Ovary (tissue), 9 donors: Measurements from ENCODE around the gene LRP1-AS. TPM values are rescaled to one million over a fixed set of nuclear protein-coding genes. Genes with fewer than 3 reads are reported as not detected.

ENCODE experiments used
- DNase-seq, 5 donors: peaks; one replicate each; pipeline ENCODE4 v3.0.0-alpha.2; 2019 to 2020
- H3K27ac ChIP-seq, 2 donors: fragments of 200-600 bp; one replicate each; pipeline versions ENCODE4 v1.5.1 to v1.8.0; 2019 to 2022
- H3K27me3 ChIP-seq: fragments of 200-600 bp; one replicate; pipeline ENCODE4 v1.8.0; 2022
- H3K36me3 ChIP-seq: fragments of 200-600 bp; sonication (generic); one replicate; pipeline ENCODE4 v1.5.1; 2019
- H3K4me1 ChIP-seq: one replicate; pipeline ENCODE4 v1.8.1; 2013; ENCODE audit warnings: mild to moderate bottlenecking, moderate library complexity; ENCODE audit not compliant: insufficient read depth
- H3K4me3 ChIP-seq: fragments of 200-600 bp; sonication (generic); one replicate; pipeline ENCODE4 v1.5.1; 2017
- H3K9me3 ChIP-seq, 2 donors: fragments of 200-600 bp in 1 of 2; sonication (generic) in 1 of 2; one replicate each; pipeline versions ENCODE4 v1.5.1 to v1.8.1; 2013 to 2019; ENCODE audit warnings: mild to moderate bottlenecking in 1 of 2, moderate library complexity in 1 of 2
- EP300 ChIP-seq: sonication (generic); formaldehyde crosslinking; IDR thresholded peaks from one replicate; pipeline ENCODE4 v1.6.1; 2017; ENCODE audit warnings: antibody characterized with exemption
- POLR2A ChIP-seq: fragments of 450-650 bp; IDR thresholded peaks from one replicate; pipeline ENCODE4 v1.6.1; 2017; ENCODE audit warnings: antibody characterized with exemption, mild to moderate bottlenecking, moderate library complexity
- WGBS, 3 donors: extraction: QIAGEN DNeasy Blood & Tissue Kit in 1 of 3; methylation state at CpG; one replicate each; pipeline versions ENCODE4 v1.1.5 to v1.1.7; 2013 to 2017; 5-methylcytosine and 5-hydroxymethylcytosine counted together
- intact Hi-C, 4 donors: fragments of 100-400 bp; cut with DNase I; formaldehyde crosslinking; loops; one replicate each; pipeline versions ENCODE4 v1.11.0 to v1.15.1; 2022 to 2023
- polyA plus RNA-seq, 2 donors: library from polyadenylated mRNA; stranded (reverse); fragments of 200-250 nt in 1 of 2; fragments of 350-450 nt in 1 of 2; fragmentation: Illumina TruSeq in 1 of 2; extraction: RNeasy Lipid Tissue Mini Kit (QIAGEN cat#74804) in 1 of 2; gene quantifications; one replicate each; pipeline ENCODE4 v1.2.3, GENCODE V29; 2013 to 2014
- total RNA-seq, 7 donors: library from RNA; depleted of rRNA in 2 of 7; stranded (reverse); fragments of >200 nt in 2 of 7; fragmentation: NEBNext Ultra II Directional in 3 of 7; extraction: Animal tissue kit (Norgen Biotek cat#: 25700) in 3 of 7; gene quantifications; one replicate each; pipeline versions ENCODE4 v1.1.0 to v1.2.4, GENCODE V29; 2016 to 2023
- TF ChIP-seq, protein P1 (sequence below), 3 donors: fragments of 450-650 bp in 2 of 3; fragments of 200-600 bp in 1 of 3; IDR thresholded peaks; one replicate each; pipeline versions ENCODE4 v1.5.1 to v1.8.0; 2016 to 2022; ENCODE audit warnings: antibody characterized with exemption in 3 of 3, mild to moderate bottlenecking in 1 of 3
- donor health status: DM: no; HTN: no; CAD: no; lungs with moderate emphysema.
- donor health status: DM: no; HTN: no; CAD: no.
- donor health status: Bipolar disorder and iron deficiency.
- donor health status: DM: yes; HTN: yes; CAD: no.
- donor health status: DM: no; HTN: no; CAD: no.
- donor health status: DM: yes; HTN: yes; CAD: no.

Gene LRP1-AS
- total and polyA plus RNA-seq, 9 donors, result not detected

- Histone ChIP-seq H3K9me3 (no peaks in the 10 kb centered on the region), H3K27me3 (no peaks in the 10 kb centered on the region), H3K27ac (peak overlapping the region; percentile 47 to 78), H3K4me3 (peak overlapping the region; percentile 6), H3K4me1 (peaks cover 34% of the 10 kb centered on the region), H3K36me3 (no peaks in the 10 kb centered on the region)
- intact Hi-C loops, result no loop called here
- DNase-seq, result no peak
- 14 to 33% (median 29%) methylated on average over 4 of the region's 4 CpGs for WGBS, 3 donors
- no peak for TF ChIP-seq POLR2A
- TF ChIP-seq, protein P1, sequence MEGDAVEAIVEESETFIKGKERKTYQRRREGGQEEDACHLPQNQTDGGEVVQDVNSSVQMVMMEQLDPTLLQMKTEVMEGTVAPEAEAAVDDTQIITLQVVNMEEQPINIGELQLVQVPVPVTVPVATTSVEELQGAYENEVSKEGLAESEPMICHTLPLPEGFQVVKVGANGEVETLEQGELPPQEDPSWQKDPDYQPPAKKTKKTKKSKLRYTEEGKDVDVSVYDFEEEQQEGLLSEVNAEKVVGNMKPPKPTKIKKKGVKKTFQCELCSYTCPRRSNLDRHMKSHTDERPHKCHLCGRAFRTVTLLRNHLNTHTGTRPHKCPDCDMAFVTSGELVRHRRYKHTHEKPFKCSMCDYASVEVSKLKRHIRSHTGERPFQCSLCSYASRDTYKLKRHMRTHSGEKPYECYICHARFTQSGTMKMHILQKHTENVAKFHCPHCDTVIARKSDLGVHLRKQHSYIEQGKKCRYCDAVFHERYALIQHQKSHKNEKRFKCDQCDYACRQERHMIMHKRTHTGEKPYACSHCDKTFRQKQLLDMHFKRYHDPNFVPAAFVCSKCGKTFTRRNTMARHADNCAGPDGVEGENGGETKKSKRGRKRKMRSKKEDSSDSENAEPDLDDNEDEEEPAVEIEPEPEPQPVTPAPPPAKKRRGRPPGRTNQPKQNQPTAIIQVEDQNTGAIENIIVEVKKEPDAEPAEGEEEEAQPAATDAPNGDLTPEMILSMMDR (IDR thresholded peaks at IDR 0.05), result no peak
- TF ChIP-seq EP300, result no peak
Measured at GRCh38 chr12:57133013-57133569, 14.3 kb downstream of the LRP1-AS start.

- no peaks in the 10 kb centered on the region for H3K27me3 ChIP-seq
- no peak overlapping the region for H3K4me3 ChIP-seq
- DNase-seq, result no peak
- no peaks in the 10 kb centered on the region for H3K9me3 ChIP-seq
- no peak for TF ChIP-seq EP300
- no peak for TF ChIP-seq POLR2A
- TF ChIP-seq, protein P1 (IDR thresholded peaks at IDR 0.05), result no peak
- peak overlapping the region; percentile 50 to 78 for H3K27ac ChIP-seq
- 30 to 37% (median 31%) methylated on average over 9 of the region's 9 CpGs for WGBS, 3 donors
- peaks cover 30% of the 10 kb centered on the region for H3K4me1 ChIP-seq
- intact Hi-C loops, result no loop called here
- no peaks in the 10 kb centered on the region for H3K36me3 ChIP-seq
Measured at GRCh38 chr12:57131896-57132744, 15.3 kb downstream of the LRP1-AS start.

GRCh38 chr12:57130941-57131340 is 16.5 kb downstream of the LRP1-AS start:
- peak overlapping the region; percentile 52 to 78 for H3K27ac ChIP-seq
- DNase-seq, result no peak
- TF ChIP-seq POLR2A (no peak), EP300 (no peak)
- TF ChIP-seq, protein P1 (IDR thresholded peaks at IDR 0.05), result no peak
- H3K27me3 ChIP-seq, result no peaks in the 10 kb centered on the region
- peaks cover 33% of the 10 kb centered on the region for H3K4me1 ChIP-seq
- intact Hi-C loops, result no loop called here
- no peaks in the 10 kb centered on the region for H3K36me3 ChIP-seq
- WGBS, 3 donors, result 15 to 43% (median 23%) methylated on average over 2 of the region's 2 CpGs
- H3K4me3 ChIP-seq, result peak overlapping the region; percentile 88
- H3K9me3 ChIP-seq, result no peaks in the 10 kb centered on the region

DNA sequence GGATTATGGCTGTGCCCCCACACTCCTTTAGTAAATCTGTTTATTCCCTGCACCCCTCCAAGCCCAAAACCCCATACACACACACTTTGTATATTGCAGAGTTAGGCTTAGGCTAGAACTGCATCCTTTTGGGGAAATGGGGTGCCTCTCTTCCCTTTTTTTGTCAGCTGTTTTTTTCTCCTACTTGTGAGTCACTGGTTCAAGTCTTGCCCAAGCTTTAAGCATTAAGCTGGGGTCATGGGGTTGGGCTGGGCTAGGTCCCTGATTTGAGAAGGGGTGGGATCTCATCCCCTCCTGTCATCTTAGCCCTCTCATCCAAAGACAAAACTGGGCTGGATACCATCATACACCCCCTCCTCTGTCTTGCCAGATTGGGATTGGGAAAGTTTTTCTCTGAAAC is 17.5 kb downstream of the LRP1-AS start:
- no peak for TF ChIP-seq POLR2A
- TF ChIP-seq, protein P1 (IDR thresholded peaks at IDR 0.05), result no peak
- TF ChIP-seq EP300, result no peak
- intact Hi-C loops, result loop anchor here in 2 of 4 donors (2.0 to 5.0 kb wide), 3 partner anchors 37 to 52 kb away; no protein-coding TSS in a partner anchor
- peak in 2 of 5 donors; percentile 29 to 73 for DNase-seq
- H3K27me3 ChIP-seq, result no peaks in the 10 kb centered on the region
- peaks cover 28% of the 10 kb centered on the region for H3K4me1 ChIP-seq
- H3K4me3 ChIP-seq, result peak overlapping the region; percentile 88
- H3K36me3 ChIP-seq, result no peaks in the 10 kb centered on the region
- H3K27ac ChIP-seq, result peak overlapping the region; percentile 78 to 96
- H3K9me3 ChIP-seq, result no peaks in the 10 kb centered on the region
